GM12891 (cell line): ENCODE measurements around the gene DDA1.

Experiments
- DNase-seq: peaks from one replicate; pipeline ENCODE4 v3.0.0; 2011; ENCODE audit warnings: low spot score; ENCODE audit not compliant: insufficient read length
- FAIRE-seq: peaks from 2 replicates; lab custom pipeline; 2011; peaks lifted over from hg19 to GRCh38; lab: Jason Lieb, UNC
- PAX5 ChIP-seq: IDR thresholded peaks from 2 replicates; pipeline ENCODE4 v1.6.1; 2011; ENCODE audit warnings: low read length, moderate library complexity, mild to moderate bottlenecking; ENCODE audit not compliant: insufficient read depth, severe bottlenecking
- POLR2A ChIP-seq: IDR thresholded peaks from 2 replicates; pipeline ENCODE4 v1.6.1; 2011; ENCODE audit warnings: low read depth, low read length, control low read depth
- POLR2AphosphoS5 ChIP-seq: IDR thresholded peaks from 2 replicates; pipeline ENCODE4 v1.6.1; 2011; ENCODE audit warnings: low read depth, low read length, control low read depth
- POU2F2 ChIP-seq: IDR thresholded peaks from 2 replicates; pipeline ENCODE4 v1.6.1; 2011; ENCODE audit warnings: low read depth, mild to moderate bottlenecking, control low read depth, low read length, moderate library complexity
- SPI1 ChIP-seq: IDR thresholded peaks from 2 replicates; pipeline ENCODE4 v1.6.1; 2011; ENCODE audit warnings: low read depth, low read length, control low read depth
- TAF1 ChIP-seq: IDR thresholded peaks from 2 replicates; pipeline ENCODE4 v1.6.1; 2011; ENCODE audit warnings: low read depth, low read length, control low read depth

DDA1 gene

GRCh38 chr19:17340871-17341357 lies 31.6 kb downstream of the DDA1 start:
- no peak for TF ChIP-seq POLR2A
- TF ChIP-seq POU2F2, result no peak
- TF ChIP-seq SPI1, result no peak
- no peak for TF ChIP-seq POLR2AphosphoS5
- no peak for TF ChIP-seq PAX5
- TF ChIP-seq TAF1, result no peak
- FAIRE-seq, result no peak
- DNase-seq, result no peak

- TF ChIP-seq SPI1 (no peak), POLR2A (no peak), POLR2AphosphoS5 (no peak), PAX5 (no peak), TAF1 (no peak), POU2F2 (no peak)
- DNase-seq, result no peak
- FAIRE-seq, result no peak
These were observed 32.0 kb downstream of the DDA1 start for GRCh38 chr19:17341386-17341785.

DNA sequence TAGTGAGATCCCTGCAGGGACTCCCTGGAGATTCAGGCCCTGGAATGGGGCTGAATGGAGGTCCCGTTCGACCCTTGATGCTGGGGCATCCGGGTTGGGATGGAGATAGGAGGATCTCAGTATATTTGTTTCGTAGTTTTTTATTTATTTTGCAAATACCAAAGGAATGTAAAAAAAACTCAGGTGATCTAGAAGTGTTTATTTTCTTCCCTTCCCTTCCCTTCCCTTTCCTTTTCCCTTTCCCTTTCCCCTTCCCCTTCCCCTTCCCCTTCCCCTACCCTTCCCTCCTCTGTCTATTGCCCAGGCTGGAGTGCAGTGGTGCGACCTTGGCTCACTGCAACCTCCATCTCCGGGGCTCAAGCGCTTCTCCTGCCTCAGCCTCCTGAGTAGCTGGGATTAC lies 32.5 kb downstream of the DDA1 start:
- DNase-seq (no peak), FAIRE-seq (no peak)
- no peak for TF ChIP-seq POLR2A
- TF ChIP-seq POLR2AphosphoS5, result no peak
- TF ChIP-seq SPI1, result no peak
- no peak for TF ChIP-seq TAF1
- TF ChIP-seq POU2F2, result no peak
- no peak for TF ChIP-seq PAX5

- DNase-seq (peak; percentile 82), FAIRE-seq (peak; percentile 88)
- TF ChIP-seq PAX5 (no peak), POLR2A (no peak)
These were observed 36.8 kb downstream of the DDA1 start for GRCh38 chr19:17346109-17346671.

DNA sequence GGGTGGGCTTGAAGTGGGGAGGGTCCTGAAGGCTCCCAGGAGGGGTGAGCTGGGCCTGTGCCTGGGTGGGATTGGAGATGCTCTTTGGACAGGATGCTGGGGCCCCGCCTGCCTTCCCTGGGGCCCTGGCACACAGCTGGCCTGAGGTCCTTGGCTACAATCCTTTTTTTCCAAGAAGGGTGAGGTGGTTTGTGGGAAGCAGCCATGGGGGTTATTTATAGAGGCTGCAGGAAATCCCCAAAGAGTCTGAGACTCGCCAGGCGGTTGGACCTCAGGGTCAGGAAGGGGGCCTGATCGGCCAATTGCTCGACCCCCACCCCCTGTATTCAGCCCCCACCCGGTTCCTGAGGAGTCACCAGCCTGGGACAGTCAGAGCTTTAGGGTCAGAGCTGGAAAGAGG lies 38.0 kb downstream of the DDA1 start:
- TF ChIP-seq POU2F2 (no peak), SPI1 (no peak), POLR2AphosphoS5 (no peak), TAF1 (no peak), POLR2A (no peak)
- FAIRE-seq, result no peak
- no peak for DNase-seq

GRCh38 chr19:17347877-17348276 lies 38.5 kb downstream of the DDA1 start:
- FAIRE-seq, result no peak
- TF ChIP-seq POLR2A (no peak), SPI1 (no peak), POU2F2 (no peak), POLR2AphosphoS5 (no peak), PAX5 (no peak), TAF1 (no peak)

GRCh38 chr19:17348700-17349099 lies 39.3 kb downstream of the DDA1 start:
- no peak for DNase-seq
- no peak for FAIRE-seq
- TF ChIP-seq TAF1 (no peak), POLR2AphosphoS5 (no peak), PAX5 (no peak), POU2F2 (no peak), SPI1 (no peak), POLR2A (no peak)

More at GRCh38 chr19:17347877-17348276, 38.5 kb downstream of the DDA1 start:
- DNase-seq, result no peak

DNA sequence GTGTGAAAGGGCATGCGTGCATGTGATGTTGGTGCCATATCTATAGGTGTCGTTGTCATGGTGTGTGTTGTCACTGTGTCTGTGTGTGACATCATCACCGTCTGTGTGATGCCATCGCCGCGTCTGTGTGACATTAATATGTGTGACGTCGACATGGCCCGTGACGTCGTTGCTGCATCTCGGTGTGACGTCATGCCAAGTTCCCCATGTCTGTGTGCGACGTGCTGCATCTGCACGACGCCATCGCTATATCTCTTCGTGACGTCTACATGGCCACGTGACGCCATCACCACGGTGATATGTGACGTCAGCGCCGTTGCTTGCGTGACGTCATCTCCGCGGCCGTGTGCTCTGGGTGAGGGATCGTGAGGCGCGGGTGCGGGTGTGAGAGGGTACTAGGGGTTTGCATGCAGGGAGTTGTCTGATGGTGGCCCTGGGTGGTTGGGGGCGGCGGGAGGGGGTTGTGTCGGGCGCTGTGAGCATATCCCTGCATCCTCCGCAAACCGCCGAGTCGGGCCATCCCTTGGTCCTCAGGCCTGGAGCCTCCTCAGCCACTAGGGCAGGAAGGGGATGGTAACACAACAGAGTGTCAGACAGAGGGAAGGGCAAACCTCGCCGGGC lies 42.6 kb downstream of the DDA1 start:
- FAIRE-seq, result peak; percentile 79
- TF ChIP-seq TAF1, result no peak
- no peak for TF ChIP-seq POU2F2
- TF ChIP-seq POLR2AphosphoS5, result no peak
- no peak for TF ChIP-seq SPI1
- no peak for TF ChIP-seq PAX5
- no peak for TF ChIP-seq POLR2A
- no peak for DNase-seq

- TF ChIP-seq POLR2A, result no peak
- no peak for TF ChIP-seq PAX5
- TF ChIP-seq TAF1, result no peak
- no peak for TF ChIP-seq POLR2AphosphoS5
- no peak for TF ChIP-seq POU2F2
- no peak for TF ChIP-seq SPI1
- FAIRE-seq (no peak), DNase-seq (no peak)
These were observed 43.4 kb downstream of the DDA1 start for GRCh38 chr19:17352608-17353280.
